Glomerular visceral epithelial cell (primary cell): ENCODE measurements around the gene ENHO.
A peak's percentile ranks its signal among the peaks of the same experiment; 100 is the strongest.
"Not testable (repeated sequence)": the region's sequence is repeated elsewhere in the genome, so short reads cannot be mapped to it uniquely, and the experiment has no call there.

Experiments used
- DNase-seq: peaks from one replicate; pipeline ENCODE4 v3.0.0-alpha.2; 2016; ENCODE audit errors: extremely low spot score

Gene ENHO

GRCh38 chr9:34506623-34507022 is 16.2 kb downstream of the ENHO start:
- no peak for DNase-seq

DNA sequence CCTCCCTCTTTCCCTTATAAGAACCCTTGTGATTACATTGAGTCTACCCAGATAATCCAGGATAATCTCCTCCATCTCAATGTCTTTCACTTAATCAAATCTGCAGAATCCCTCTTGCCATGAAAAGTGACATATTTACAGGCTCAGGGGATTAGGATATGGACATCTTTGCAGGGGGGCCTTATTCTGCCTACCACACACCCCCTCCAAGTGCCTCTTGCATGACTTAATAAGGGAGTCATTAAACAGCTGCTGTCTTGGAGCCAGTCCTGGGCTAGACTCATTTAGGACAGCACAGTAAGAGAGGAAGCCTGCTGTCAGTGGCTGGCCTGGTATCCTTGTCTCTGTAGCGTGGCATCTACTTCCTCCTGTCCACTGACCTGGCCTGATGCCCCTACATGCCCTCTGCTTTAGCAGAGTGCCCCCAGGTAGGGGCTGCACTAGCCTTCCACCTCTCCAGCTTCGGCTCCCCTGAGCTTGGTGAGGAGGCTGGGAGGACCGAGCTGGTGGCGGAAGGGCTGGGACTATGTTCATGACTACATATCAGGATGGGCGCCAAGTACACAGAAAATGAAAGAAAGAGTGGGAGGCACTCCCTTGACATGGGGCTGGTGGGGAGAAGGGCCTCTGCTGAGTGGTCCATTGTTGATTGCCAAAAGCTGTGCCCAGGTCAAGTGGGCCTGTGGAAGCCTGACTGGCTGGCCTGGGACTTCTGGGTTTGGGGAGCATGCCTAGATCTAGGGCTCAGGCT is 17.2 kb downstream of the ENHO start:
- DNase-seq: no peak

DNA sequence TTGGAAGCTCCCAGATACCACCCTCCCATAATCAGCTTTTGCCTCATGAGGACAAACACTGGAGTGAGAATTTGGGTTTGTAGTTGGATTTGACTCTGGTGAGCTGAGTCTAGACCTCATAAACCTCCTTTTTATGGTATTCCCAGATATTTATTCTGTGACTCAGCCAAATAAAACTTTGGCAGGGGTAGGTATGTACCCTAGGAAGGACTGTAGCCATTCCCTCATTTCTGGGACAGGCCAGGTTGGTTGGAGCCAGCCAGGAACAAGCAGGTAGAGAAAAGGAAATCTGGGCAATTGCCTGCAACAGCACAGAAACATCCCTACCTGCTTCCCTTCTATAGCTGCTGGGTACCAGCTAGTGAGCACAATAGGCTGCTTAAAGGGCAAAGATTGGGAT is 19.4 kb downstream of the ENHO start:
- DNase-seq: no peak

DNA sequence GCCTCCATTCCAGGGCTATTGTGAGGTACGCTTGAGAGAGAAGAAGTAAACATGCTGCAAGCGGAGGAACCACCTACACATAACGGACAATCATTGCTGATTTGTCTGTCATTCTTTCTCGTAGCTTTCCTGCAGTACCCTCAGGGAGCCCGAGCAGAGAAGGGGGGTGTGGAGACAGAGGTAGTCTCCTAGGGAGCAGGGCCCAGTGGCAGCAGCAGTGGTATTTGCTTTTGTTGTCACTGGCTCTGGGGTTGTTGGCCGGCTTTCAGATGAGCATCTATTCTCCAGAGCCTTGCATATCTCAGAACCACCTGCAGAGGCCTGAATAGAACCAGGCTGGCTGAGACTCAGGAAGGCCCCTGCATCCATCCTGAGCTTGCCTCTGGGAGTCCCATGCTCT is 19.9 kb downstream of the ENHO start:
- DNase-seq: no peak

GRCh38 chr9:34502471-34502870 is 20.3 kb downstream of the ENHO start:
- DNase-seq: no peak

DNA sequence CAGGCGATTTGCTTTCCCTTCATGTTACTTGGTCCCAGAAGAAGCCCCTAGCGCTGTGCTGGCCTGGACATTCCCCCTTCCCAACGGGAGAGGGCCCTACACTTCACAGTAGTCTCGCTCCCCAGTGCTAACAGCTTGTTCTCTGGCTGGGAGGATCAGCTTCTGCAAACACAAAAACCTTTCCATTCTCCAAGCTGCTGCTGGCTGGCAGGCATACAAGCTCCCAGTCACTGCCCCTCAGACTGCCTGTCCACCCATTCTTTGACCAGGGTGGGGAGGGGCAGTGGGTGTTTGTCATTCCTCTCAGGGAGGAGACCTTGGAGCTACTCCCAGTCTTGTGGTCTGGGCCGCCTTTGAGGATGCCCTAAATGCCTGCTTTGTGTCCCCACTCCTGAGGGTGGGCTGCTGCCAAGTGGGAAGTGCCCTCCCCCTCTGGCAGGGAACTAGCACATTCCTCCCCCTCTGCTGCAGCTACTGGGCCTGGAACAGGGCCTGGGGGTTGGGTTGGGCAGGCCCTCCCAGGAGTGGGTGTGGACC is 20.8 kb downstream of the ENHO start:
- no peak for DNase-seq

DNA sequence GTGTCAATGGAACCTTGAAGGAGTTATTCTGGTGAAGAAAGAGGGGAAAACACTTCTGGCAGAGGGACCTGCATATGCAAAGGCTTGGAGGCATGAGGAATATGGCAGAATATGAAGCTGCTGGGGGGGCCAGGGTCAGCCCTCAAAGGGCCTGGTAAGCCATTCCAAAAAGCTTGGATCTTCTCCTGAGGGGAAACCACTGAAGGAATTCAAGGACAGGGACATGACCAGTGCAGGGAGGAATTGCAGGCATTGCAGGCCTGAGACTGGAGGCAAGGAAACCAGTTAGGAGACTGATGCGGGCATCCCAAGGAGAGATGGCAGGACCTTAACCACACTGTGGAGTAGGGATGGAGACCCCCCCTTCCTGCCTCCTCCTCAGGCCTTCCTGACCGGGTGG is 21.4 kb downstream of the ENHO start:
- DNase-seq: no peak

DNA sequence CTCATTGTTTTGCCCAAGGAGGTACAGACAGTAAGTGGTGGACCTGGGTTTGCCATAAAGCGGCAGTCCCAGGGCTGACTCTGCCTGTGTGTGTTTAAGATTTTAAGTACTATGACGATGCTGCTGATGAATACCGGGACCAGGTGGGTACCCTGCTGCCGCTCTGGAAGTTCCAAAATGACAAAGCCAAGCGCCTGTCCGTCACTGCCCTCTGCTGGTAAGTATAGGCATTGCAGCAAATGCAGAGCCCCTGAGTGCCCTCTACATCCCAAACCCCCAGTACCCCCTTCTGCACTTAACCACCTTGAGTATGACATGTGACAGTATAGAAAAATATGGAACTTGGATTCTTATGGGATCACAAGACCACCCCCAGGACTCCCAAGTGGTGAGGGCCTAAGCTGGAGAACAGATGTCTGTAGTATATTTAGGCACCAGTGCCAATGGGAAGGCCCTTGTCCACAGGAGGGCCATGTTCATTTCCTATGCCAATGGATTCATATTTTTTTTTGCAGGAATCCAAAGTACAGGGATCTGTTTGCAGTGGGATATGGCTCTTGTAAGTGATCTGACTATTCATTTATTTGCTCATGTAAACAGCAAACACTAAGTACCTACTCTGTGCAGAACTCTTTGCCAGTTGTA is 22.0 kb downstream of the ENHO start:
- DNase-seq: peak; percentile 48

DNA sequence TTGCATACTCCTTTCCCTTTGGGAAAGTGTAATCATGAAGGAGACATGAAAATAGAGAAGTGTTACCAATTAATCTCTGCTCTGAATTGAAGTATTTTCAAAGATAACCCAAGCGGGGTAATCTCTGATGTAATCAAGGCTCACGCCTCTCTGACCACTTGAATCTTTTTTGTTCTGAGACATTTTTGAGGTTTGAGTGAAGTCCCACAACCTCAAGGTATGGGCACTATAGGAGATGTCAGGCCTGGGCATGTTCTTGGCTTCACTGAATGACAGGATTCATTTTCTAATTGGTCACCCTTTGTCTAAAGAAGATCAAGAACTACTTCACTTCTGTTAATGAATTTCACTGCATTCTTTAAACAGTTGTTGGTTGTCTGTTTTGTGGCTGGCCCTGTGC is 23.7 kb downstream of the ENHO start:
- no peak for DNase-seq

DNA sequence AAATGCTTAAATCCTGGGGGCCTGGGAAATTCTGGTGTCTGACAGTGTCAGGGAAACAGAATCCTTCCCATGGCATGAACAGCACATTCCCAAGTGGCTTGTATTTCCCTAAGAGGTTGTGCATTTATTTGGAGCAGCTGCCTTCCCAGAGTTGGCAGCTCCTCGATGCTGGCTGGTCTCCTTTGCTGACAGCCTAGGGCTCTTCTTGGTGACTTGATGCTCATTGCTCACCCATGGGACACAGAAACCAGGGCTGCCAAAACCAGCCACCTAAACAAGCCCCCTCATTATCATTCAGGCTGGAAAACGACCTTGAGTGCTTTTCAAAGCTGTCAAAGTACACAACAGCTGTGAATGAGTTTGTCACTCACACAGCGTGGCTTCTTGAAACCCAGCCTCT is 24.2 kb downstream of the ENHO start:
- no peak for DNase-seq

GRCh38 chr9:34496149-34496712 is 26.6 kb downstream of the ENHO start:
- DNase-seq: no peak

DNA sequence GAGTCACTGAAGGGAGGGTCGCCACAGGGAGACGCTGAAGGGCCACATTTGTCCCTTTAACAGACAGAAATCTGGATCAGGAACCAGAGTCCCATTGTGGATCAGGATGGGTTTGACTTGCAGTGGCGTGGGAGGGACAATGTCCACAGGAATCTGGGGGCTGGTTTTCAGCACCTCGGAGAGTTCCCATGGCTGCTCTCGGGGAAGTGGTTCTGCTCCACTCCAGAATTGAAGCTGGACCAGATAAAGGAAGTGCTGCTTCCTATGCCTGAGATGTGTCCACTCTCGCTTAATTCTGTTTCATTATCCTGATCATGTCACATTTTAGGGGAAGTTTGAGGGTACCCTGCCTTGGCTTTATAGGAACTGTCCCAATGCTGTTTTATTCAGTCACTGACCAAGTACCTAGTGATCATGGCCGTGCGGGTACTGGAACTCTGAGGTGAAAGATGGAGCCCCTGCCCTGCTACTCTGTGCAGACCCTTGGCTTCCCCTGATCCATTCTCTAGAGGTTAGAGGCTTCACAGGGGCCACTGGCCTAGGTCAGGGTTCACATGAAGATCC is 28.7 kb downstream of the ENHO start:
- DNase-seq: peak; percentile 45

DNA sequence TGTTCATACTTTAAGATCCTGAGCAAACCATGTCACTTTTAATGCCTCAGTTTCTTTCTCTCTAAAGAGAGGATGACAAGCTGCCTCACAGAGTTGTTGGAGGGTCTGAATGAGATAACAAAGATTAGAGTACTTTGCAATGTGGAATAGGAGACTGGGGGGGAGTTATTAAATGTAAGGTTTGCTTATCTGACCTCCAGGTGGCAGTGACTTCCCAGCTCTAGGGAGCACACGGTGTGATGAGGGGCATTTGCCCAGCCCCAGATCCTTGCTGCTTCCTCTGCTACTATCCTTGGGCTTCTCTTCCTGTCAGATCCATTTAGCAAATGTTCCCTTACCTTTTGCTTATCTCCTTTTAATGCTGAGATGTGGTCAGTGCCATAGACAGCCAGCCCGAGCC is 30.7 kb downstream of the ENHO start:
- no peak for DNase-seq

GRCh38 chr9:34491596-34491995 is 31.2 kb downstream of the ENHO start:
- DNase-seq: no peak

DNA sequence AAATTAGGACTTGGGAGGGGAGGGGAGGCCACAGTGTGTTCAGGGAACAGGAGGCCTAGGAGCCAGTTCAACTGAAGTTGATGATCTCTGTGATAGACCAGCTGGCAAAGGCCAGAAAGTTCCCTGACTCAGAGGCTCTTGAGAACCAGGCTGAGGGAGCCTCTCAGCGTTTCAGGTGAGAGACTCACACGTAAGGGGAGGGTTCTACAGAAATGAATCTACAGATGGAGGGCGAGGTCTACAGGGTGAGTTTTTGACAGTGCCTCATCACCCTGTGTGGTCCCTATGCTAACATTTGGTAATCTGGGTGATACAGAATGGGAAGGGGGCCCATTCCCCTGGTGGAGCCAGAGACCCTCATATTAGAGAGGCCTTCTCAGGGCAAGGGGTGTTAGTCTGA is 32.0 kb downstream of the ENHO start:
- no peak for DNase-seq

- DNase-seq: no peak
These were observed 32.4 kb downstream of the ENHO start for GRCh38 chr9:34490360-34490759.

- DNase-seq: no peak
These were observed 36.2 kb downstream of the ENHO start for GRCh38 chr9:34486572-34486971.

DNA sequence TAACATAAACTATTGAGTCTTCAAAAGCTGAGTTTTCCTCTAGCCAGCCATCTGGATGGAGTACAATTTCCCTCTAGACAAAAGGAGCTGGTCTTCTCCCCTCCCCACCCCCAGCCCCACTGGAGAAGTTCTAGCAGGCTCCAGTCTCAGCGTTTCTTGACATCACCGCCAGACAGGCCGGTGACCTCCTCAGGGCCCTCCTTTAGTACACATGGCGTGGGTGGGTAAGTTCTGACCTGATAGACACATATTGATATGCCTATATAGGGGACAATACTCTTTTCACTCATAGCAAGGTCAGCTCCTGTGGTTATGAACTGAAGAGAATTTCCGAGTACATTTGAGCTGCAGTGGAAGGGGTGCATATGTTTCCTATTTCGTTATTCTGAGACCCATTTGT is 37.0 kb downstream of the ENHO start:
- DNase-seq: no peak

DNA sequence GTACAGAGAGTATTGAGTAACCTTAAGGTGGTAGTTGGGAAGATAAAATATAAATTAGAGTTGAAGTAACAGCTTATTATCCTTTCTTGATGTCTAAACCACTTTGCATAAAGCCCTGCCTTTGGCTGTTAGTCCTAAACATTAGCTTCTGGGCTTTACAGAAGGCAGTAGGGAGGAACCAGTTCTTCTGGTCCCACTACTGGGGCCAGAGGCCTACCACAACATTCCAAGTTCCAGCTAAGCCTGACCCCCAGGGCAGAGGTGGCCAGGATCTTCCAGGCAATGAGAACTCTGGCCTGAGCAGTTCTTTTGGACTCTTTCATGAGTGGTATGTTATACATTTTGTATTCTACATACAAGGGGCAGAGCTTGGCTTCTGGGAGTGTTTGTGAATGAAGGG is 38.1 kb downstream of the ENHO start:
- DNase-seq: no peak

DNA sequence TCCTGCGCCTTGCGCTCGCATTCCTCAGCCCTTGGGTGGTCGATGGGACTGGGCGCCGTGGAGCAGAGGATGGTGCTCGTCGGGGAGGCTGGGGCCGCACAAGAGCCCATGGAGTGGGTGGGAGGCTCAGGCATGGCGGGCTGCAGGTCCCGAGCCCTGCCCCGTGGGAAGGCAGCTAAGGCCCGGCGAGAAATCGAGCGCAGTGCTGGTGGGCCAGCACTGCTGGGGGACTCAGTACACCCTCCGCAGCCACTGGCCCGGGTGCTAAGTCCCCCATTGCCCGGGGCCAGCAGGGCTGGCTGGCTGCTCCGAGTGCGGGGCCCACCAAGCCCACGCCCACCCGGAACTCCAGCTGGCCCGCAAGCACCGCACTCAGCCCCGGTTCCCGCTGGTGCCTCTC is 40.0 kb downstream of the ENHO start:
- DNase-seq: not testable (repeated sequence)

- not testable (repeated sequence) for DNase-seq
These were observed 41.2 kb downstream of the ENHO start for GRCh38 chr9:34481620-34482019.

DNA sequence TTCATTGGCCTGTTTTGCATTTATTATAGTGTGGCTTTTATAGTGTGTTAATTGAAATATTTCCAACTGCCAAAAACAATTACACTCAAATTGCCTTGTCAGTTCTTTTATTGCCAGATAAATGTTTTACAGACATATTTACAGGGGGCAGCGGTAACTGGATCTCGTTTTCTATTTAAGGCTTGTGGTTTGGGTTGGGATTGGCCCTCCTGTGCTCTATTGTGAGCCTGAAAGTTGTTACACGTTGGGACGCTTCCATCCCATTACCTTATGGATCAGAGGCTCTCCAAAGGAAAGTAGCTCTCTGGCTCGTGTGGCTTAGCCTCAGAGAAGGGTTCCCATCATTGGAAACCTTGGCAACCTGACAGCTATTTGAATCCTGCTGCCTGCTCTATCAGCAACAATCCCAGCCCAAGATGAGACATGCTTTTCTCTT is 43.3 kb downstream of the ENHO start:
- DNase-seq: no peak

- no peak for DNase-seq
These were observed 45.2 kb downstream of the ENHO start for GRCh38 chr9:34477541-34477940.
